Kidney (tissue), 14 donors: ENCODE results near the gene ST8SIA3. TPM values are rescaled to one million over a fixed set of nuclear protein-coding genes. Genes with fewer than 3 reads are reported as not detected.

ENCODE experiments used
- DNase-seq, 5 donors: peaks; one replicate each; pipeline ENCODE4 v3.0.0-alpha.2; 2013 to 2020
- FAIRE-seq: peaks from 2 replicates; lab custom pipeline; 2012; peaks lifted over from hg19 to GRCh38; lab: Jason Lieb, UNC
- H3K27ac ChIP-seq, 2 donors: one replicate each; pipeline ENCODE4 v1.7.0; 2013; ENCODE audit warnings: low read depth in 2 of 2, low read length in 2 of 2, inconsistent platforms in 1 of 2
- H3K27me3 ChIP-seq: one replicate; pipeline ENCODE4 v1.7.1; 2013; ENCODE audit warnings: low read length, inconsistent platforms; ENCODE audit not compliant: control insufficient read depth, insufficient read depth
- H3K36me3 ChIP-seq, 3 donors: one replicate each; pipeline versions ENCODE4 v1.7.0 to v1.7.1; 2013; ENCODE audit warnings: low read length in 3 of 3, control low read depth in 1 of 3, inconsistent platforms in 1 of 3; ENCODE audit not compliant: insufficient read depth in 3 of 3, control insufficient read depth in 2 of 3
- H3K4me1 ChIP-seq, 3 donors: one replicate each; pipeline versions ENCODE4 v1.7.0 to v1.7.1; 2013; ENCODE audit warnings: low read length in 3 of 3, inconsistent platforms in 1 of 3, low read depth in 1 of 3; ENCODE audit not compliant: control insufficient read depth in 2 of 3, insufficient read depth in 2 of 3
- H3K4me3 ChIP-seq, 3 donors: one replicate each; pipeline versions ENCODE4 v1.7.0 to v1.8.1; 2013; ENCODE audit warnings: low read length in 3 of 3, control low read depth in 1 of 3, inconsistent platforms in 1 of 3
- H3K9ac ChIP-seq, 3 donors: one replicate each; pipeline versions ENCODE4 v1.7.0 to v1.7.1; 2013; ENCODE audit warnings: low read length in 3 of 3, control low read depth in 1 of 3, inconsistent platforms in 1 of 3
- H3K9me3 ChIP-seq, 3 donors: one replicate each; pipeline versions ENCODE4 v1.7.0 to v1.7.1; 2013; ENCODE audit warnings: low read length in 3 of 3, control low read depth in 1 of 3, inconsistent platforms in 1 of 3; ENCODE audit not compliant: control insufficient read depth in 2 of 3, insufficient read depth in 1 of 3
- CTCF ChIP-seq: IDR thresholded peaks from 3 replicates; pipeline ENCODE4 v1.5.1; 2012; ENCODE audit warnings: mild to moderate bottlenecking, moderate library complexity, borderline replicate concordance; ENCODE audit not compliant: insufficient read depth; ENCODE audit errors: extremely low read depth
- intact Hi-C: fragments of 100-400 bp; cut with DNase I; formaldehyde crosslinking; loops from one replicate; pipeline ENCODE4 v1.11.1; 2022
- polyA plus RNA-seq: library from polyadenylated mRNA; stranded (reverse); fragments of 350-450 nt; fragmentation: Illumina TruSeq; extraction: RNeasy Lipid Tissue Mini Kit (QIAGEN cat#74804); gene quantifications from one replicate; pipeline ENCODE4 v1.2.3, GENCODE V29; 2014; ENCODE audit warnings: low read depth, low replicate concordance; ENCODE audit not compliant: insufficient read depth
- total RNA-seq: library from RNA; stranded (reverse); fragmentation: NEBNext Ultra II Directional; extraction: Animal tissue kit (Norgen Biotek cat#: 25700); gene quantifications from one replicate; pipeline ENCODE4 v1.2.1, GENCODE V29; 2021
- donor health status: control.
- donor health status: control.
- donor health status: control.
- donor health status: control.
- donor health status: control.
- donor health status: DM: yes; HTN: yes; CAD: no.
- donor health status: Normal renal cell carcinoma (clear cell type).

ST8SIA3 gene
- total and polyA plus RNA-seq, 2 donors from 2014 or later: not detected

DNA sequence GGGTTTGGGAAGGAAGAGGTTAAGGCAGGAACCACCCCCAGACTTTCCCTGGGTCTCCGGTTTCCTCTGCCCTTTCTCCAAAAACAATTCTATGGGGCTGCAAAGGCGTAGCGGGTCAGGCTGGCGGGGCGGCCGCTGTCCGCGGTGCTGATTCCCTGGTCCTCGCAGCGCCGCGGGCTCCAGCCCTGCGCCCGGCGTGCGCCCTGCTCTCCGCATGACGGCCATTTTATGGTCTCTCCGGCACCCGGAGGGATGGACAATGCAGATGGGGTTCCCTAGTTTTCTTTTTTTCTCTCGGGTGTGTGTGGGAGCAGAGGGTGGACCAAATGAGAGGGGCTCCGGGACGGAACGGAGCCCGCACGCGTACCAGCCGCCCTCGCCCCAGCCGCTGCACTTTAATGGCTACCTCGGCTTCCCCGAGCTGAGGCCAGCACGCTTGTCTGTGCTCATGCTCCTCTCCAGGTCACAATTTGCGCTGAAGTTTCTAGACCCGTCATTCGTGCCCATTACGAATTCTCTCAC lies 1.6 kb downstream of the ST8SIA3 start:
- FAIRE-seq: no peak
- H3K4me3 ChIP-seq: no peak overlapping the region
- H3K27me3 ChIP-seq: peaks cover 19% of the 10 kb centered on the region

GRCh38 chr18:57359433-57359832 lies 7.1 kb downstream of the ST8SIA3 start:
- peaks cover 4% of the 10 kb centered on the region for H3K27me3 ChIP-seq
- no peak for FAIRE-seq
- no peak for TF ChIP-seq CTCF
- no peak overlapping the region for H3K9ac ChIP-seq
- intact Hi-C loops: no loop called here
- H3K27ac ChIP-seq: no peak overlapping the region
- no peaks in the 10 kb centered on the region for H3K9me3 ChIP-seq
- no peak overlapping the region for H3K4me3 ChIP-seq
- no peak for DNase-seq
- no peaks in the 10 kb centered on the region for H3K36me3 ChIP-seq
- no peaks in the 10 kb centered on the region for H3K4me1 ChIP-seq

More for the DNA sequence above, 1.6 kb downstream of the ST8SIA3 start:
- no peaks in the 10 kb centered on the region for H3K4me1 ChIP-seq
- no peaks in the 10 kb centered on the region for H3K9me3 ChIP-seq
- no peak overlapping the region for H3K9ac ChIP-seq
- intact Hi-C loops: no loop called here
- DNase-seq: peak in 4 of 5 donors; percentile 79 to 89 (median 86)
- no peaks in the 10 kb centered on the region for H3K36me3 ChIP-seq
- TF ChIP-seq CTCF: no peak
- no peak overlapping the region for H3K27ac ChIP-seq

DNA sequence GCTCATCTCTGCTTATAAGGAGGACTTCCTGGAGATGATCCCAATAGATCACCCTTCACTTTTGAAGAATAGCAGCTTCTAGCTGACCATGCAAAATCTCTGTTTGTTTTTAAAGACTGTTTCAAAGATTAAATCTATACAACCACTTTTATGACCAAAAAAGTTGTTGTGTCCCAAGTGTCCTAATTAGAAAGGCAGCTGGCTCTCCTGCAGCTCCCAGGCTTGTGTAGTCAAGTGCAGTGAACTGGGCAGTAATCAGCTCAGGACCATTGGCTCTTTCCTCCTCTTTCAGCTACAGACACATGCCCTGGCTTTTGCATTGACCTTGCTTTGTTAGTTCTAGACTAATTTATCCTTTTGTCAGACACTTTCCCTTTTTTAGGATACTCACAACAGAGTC lies 10.4 kb downstream of the ST8SIA3 start:
- no peaks in the 10 kb centered on the region for H3K4me1 ChIP-seq
- no peaks in the 10 kb centered on the region for H3K36me3 ChIP-seq
- TF ChIP-seq CTCF: no peak
- DNase-seq: peak in 2 of 5 donors; percentile 5 to 8
- H3K4me3 ChIP-seq: no peak overlapping the region
- no peaks in the 10 kb centered on the region for H3K27me3 ChIP-seq
- no peak for FAIRE-seq
- intact Hi-C loops: no loop called here
- no peaks in the 10 kb centered on the region for H3K9me3 ChIP-seq
- no peak overlapping the region for H3K27ac ChIP-seq
- H3K9ac ChIP-seq: no peak overlapping the region

GRCh38 chr18:57364460-57364859 lies 12.1 kb downstream of the ST8SIA3 start:
- no peak for DNase-seq
- Histone ChIP-seq H3K9me3 (no peaks in the 10 kb centered on the region), H3K27ac (no peak overlapping the region), H3K9ac (no peak overlapping the region), H3K4me3 (no peak overlapping the region), H3K36me3 (no peaks in the 10 kb centered on the region), H3K4me1 (no peaks in the 10 kb centered on the region), H3K27me3 (no peaks in the 10 kb centered on the region)
- intact Hi-C loops: no loop called here
- no peak for TF ChIP-seq CTCF
- no peak for FAIRE-seq
